Lower lobe of right lung (tissue), 2 donors: Measurements from ENCODE around the gene ANKLE2. TPM values are rescaled to one million over a fixed set of nuclear protein-coding genes. Genes with fewer than 3 reads are reported as not detected.

ENCODE experiments used
- ATAC-seq, 2 donors: fragments of 200-7000 bp; cut with Tn5 transposase; one replicate each; pipeline ENCODE4 v1.9.1; 2020 to 2022; ENCODE audit warnings: mild to moderate bottlenecking in 2 of 2, moderate library complexity in 2 of 2
- DNase-seq: peaks from one replicate; pipeline ENCODE4 v3.0.0-alpha.2; 2020
- H3K27ac ChIP-seq: fragments of 200-600 bp; one replicate; pipeline ENCODE4 v1.8.0; 2022
- H3K27me3 ChIP-seq: fragments of 200-600 bp; one replicate; pipeline ENCODE4 v1.8.0; 2022; ENCODE audit warnings: low read depth
- H3K36me3 ChIP-seq: fragments of 200-600 bp; one replicate; pipeline ENCODE4 v1.8.0; 2022; ENCODE audit warnings: mild to moderate bottlenecking
- H3K4me1 ChIP-seq: fragments of 200-600 bp; one replicate; pipeline ENCODE4 v1.8.0; 2022
- H3K4me3 ChIP-seq: fragments of 200-600 bp; one replicate; pipeline ENCODE4 v1.8.0; 2022; ENCODE audit warnings: mild to moderate bottlenecking
- H3K9me3 ChIP-seq: fragments of 200-600 bp; one replicate; pipeline ENCODE4 v1.8.0; 2022
- CTCF ChIP-seq: fragments of 200-600 bp; IDR thresholded peaks from one replicate; pipeline ENCODE4 v1.8.0; 2022; ENCODE audit warnings: antibody characterized with exemption, mild to moderate bottlenecking
- intact Hi-C: fragments of 100-400 bp; cut with DNase I; formaldehyde crosslinking; loops from one replicate; pipeline ENCODE4 v1.11.0; 2022
- total RNA-seq: library from RNA; stranded (reverse); fragmentation: NEBNext Ultra II Directional; extraction: Animal tissue kit (Norgen Biotek cat#: 25700); gene quantifications from one replicate; pipeline ENCODE4 v1.2.1, GENCODE V29; 2021
- donor health status: DM: no; HTN: yes; CAD: no; lungs with severe emphysema.

The ANKLE2 gene
- total RNA-seq, 1 donor from 2014 or later = 49.6 TPM

GRCh38 chr12:132740652-132741051, 21.0 kb downstream of the ANKLE2 start:
- H3K9me3 ChIP-seq = no peaks in the 10 kb centered on the region
- H3K27ac ChIP-seq = no peak overlapping the region
- ATAC-seq (no peak), DNase-seq (peak; percentile 17)
- TF ChIP-seq CTCF = no peak
- H3K36me3 ChIP-seq = peaks cover 100% of the 10 kb centered on the region
- no peak overlapping the region for H3K4me3 ChIP-seq
- intact Hi-C loops = no loop called here
- no peaks in the 10 kb centered on the region for H3K4me1 ChIP-seq
- no peaks in the 10 kb centered on the region for H3K27me3 ChIP-seq

- intact Hi-C loops = no loop called here
- H3K36me3 ChIP-seq = peaks cover 100% of the 10 kb centered on the region
Observed at GRCh38 chr12:132740313-132740646, 21.4 kb downstream of the ANKLE2 start.

GRCh38 chr12:132739600-132740312, 21.9 kb downstream of the ANKLE2 start:
- no peak overlapping the region for H3K4me3 ChIP-seq
- ATAC-seq = no peak
- peaks cover 100% of the 10 kb centered on the region for H3K36me3 ChIP-seq
- no peak overlapping the region for H3K27ac ChIP-seq
- TF ChIP-seq CTCF = no peak
- intact Hi-C loops = no loop called here
- no peaks in the 10 kb centered on the region for H3K9me3 ChIP-seq
- H3K27me3 ChIP-seq = no peaks in the 10 kb centered on the region
- H3K4me1 ChIP-seq = no peaks in the 10 kb centered on the region
- DNase-seq = peak; percentile 28

More at GRCh38 chr12:132740313-132740646, 21.4 kb downstream of the ANKLE2 start:
- ATAC-seq (no peak), DNase-seq (no peak)
- no peaks in the 10 kb centered on the region for H3K27me3 ChIP-seq
- no peak overlapping the region for H3K4me3 ChIP-seq
- H3K9me3 ChIP-seq = no peaks in the 10 kb centered on the region
- no peaks in the 10 kb centered on the region for H3K4me1 ChIP-seq
- H3K27ac ChIP-seq = no peak overlapping the region
- TF ChIP-seq CTCF = no peak

- intact Hi-C loops = no loop called here
- ATAC-seq (peak in 1 of 2 donors; percentile 25), DNase-seq (peak; percentile 28)
- no peaks in the 10 kb centered on the region for H3K4me1 ChIP-seq
- TF ChIP-seq CTCF = no peak
- H3K9me3 ChIP-seq = no peaks in the 10 kb centered on the region
- no peaks in the 10 kb centered on the region for H3K27me3 ChIP-seq
- peaks cover 88% of the 10 kb centered on the region for H3K36me3 ChIP-seq
- no peak overlapping the region for H3K4me3 ChIP-seq
- H3K27ac ChIP-seq = no peak overlapping the region
Observed at GRCh38 chr12:132736913-132737312, 24.7 kb downstream of the ANKLE2 start.

GRCh38 chr12:132736378-132736777, 25.3 kb downstream of the ANKLE2 start:
- DNase-seq (peak; percentile 28), ATAC-seq (peak in 1 of 2 donors; percentile 14)
- TF ChIP-seq CTCF = no peak
- Histone ChIP-seq H3K9me3 (no peaks in the 10 kb centered on the region), H3K27ac (no peak overlapping the region), H3K27me3 (no peaks in the 10 kb centered on the region), H3K4me3 (no peak overlapping the region), H3K4me1 (no peaks in the 10 kb centered on the region), H3K36me3 (peaks cover 88% of the 10 kb centered on the region)
- intact Hi-C loops = no loop called here
